Endothelial cell of umbilical vein (primary cell): Measurements from ENCODE around the gene DUSP28. TPM values are rescaled to one million over a fixed set of nuclear protein-coding genes. Genes with fewer than 3 reads are reported as not detected.

ENCODE experiments used
- BruUV-seq: library from RNA; stranded (reverse); fragments of 400-500 nt; replicated peaks from 2 replicates; lab custom pipeline; 2021; lab: Mats Ljungman, UMichigan
- CTCF ChIA-PET: fragments of 300-600, 350-600 bp; sonication (Branson Sonifier 250); formaldehyde crosslinking; loops from one replicate; lab custom pipeline; 2021; ENCODE audit warnings: antibody characterized with exemption, inconsistent platforms; lab: Charles Lee
- POLR2A ChIA-PET: fragments of 300-600, 350-600 bp; sonication (Branson Sonifier 250); formaldehyde crosslinking; loops from one replicate; lab custom pipeline; 2021; ENCODE audit warnings: antibody characterized with exemption, inconsistent platforms; lab: Charles Lee
- DNase-seq: peaks from one replicate; pipeline ENCODE4 v3.0.0-alpha.2; 2011; ENCODE audit warnings: low read depth, low spot score
- FAIRE-seq: peaks from 2 replicates; lab custom pipeline; 2011; peaks lifted over from hg19 to GRCh38; lab: Jason Lieb, UNC
- H2AFZ ChIP-seq: 2 replicates; pipeline ENCODE4 v1.6.0; 2012; ENCODE audit warnings: low read depth, low read length, control low read depth, inconsistent platforms
- H3K27ac ChIP-seq: 2 replicates; pipeline ENCODE4 v1.5.1; 2011; ENCODE audit warnings: low read depth, mild to moderate bottlenecking, control low read depth, low read length, moderate library complexity; ENCODE audit not compliant: insufficient read depth
- H3K27me3 ChIP-seq, 2 experiments: 2 replicates each; pipeline versions ENCODE4 v1.6.0 to v1.6.1; 2011; ENCODE audit warnings: low read length in 2 of 2, mixed read lengths in 1 of 2; ENCODE audit not compliant: control insufficient read depth in 2 of 2, insufficient read depth in 2 of 2
- H3K36me3 ChIP-seq, 2 experiments: 2 replicates in 1 of 2; 3 replicates in 1 of 2; pipeline ENCODE4 v1.5.1; 2011; ENCODE audit warnings: low read length in 2 of 2, mild to moderate bottlenecking in 1 of 2, moderate library complexity in 1 of 2; ENCODE audit not compliant: control insufficient read depth in 2 of 2, insufficient read depth in 2 of 2; ENCODE audit errors: extremely low read depth in 1 of 2
- H3K4me1 ChIP-seq: 3 replicates; pipeline ENCODE4 v1.5.1; 2011; ENCODE audit warnings: mild to moderate bottlenecking, low read length; ENCODE audit not compliant: control insufficient read depth, insufficient read depth; ENCODE audit errors: extremely low read depth
- H3K4me2 ChIP-seq: 2 replicates; pipeline ENCODE4 v1.6.1; 2011; ENCODE audit warnings: low read length, control low read depth, mixed read lengths; ENCODE audit not compliant: insufficient read depth
- H3K4me3 ChIP-seq, 3 experiments: fragments of 200-600 bp in 1 of 3; sonication (generic), shearing (Covaris generic) in 1 of 3; replicated peaks in 1 of 3; 2 replicates each; pipeline ENCODE4 v1.5.1; 2011 to 2016; ENCODE audit warnings: control low read depth in 3 of 3, low read length in 3 of 3, mild to moderate bottlenecking in 2 of 3, inconsistent platforms in 1 of 3, low read depth in 1 of 3, moderate library complexity in 1 of 3; ENCODE audit not compliant: insufficient read depth in 1 of 3
- H3K79me2 ChIP-seq: 2 replicates; pipeline ENCODE4 v1.6.0; 2012; ENCODE audit warnings: low read length, inconsistent platforms; ENCODE audit not compliant: control insufficient read depth, insufficient read depth
- H3K9ac ChIP-seq: replicated peaks from 2 replicates; pipeline ENCODE3; 2011; ENCODE audit warnings: low read length, control low read depth; ENCODE audit not compliant: insufficient read depth; ENCODE audit errors: extremely low read depth
- H3K9me1 ChIP-seq: replicated peaks from 3 replicates; pipeline ENCODE4 v1.6.0; 2011; ENCODE audit warnings: mild to moderate bottlenecking, low read length; ENCODE audit not compliant: control insufficient read depth, insufficient read depth; ENCODE audit errors: extremely low read depth
- H3K9me3 ChIP-seq: replicated peaks from 2 replicates; pipeline ENCODE4 v1.5.1; 2012; ENCODE audit warnings: low read length, inconsistent platforms; ENCODE audit not compliant: control insufficient read depth, insufficient read depth
- H4K20me1 ChIP-seq: replicated peaks from 2 replicates; pipeline ENCODE3; 2011; ENCODE audit warnings: mild to moderate bottlenecking, low read length; ENCODE audit not compliant: control insufficient read depth, insufficient read depth; ENCODE audit errors: extremely low read depth
- CTCF ChIP-seq, 2 donors: IDR thresholded peaks; 1 replicate in 1 of 2; 2 replicates in 1 of 2; pipeline ENCODE4 v1.5.1; 2011; ENCODE audit warnings: low read length in 2 of 2, mild to moderate bottlenecking in 2 of 2, moderate library complexity in 2 of 2, control low read depth in 1 of 2, inconsistent platforms in 1 of 2, low read depth in 1 of 2; ENCODE audit not compliant: insufficient read depth in 1 of 2; ENCODE audit errors: extremely low read depth in 1 of 2
- EZH2 ChIP-seq: IDR thresholded peaks from 2 replicates; pipeline ENCODE4 v1.6.1; 2012; ENCODE audit warnings: borderline replicate concordance, low read depth, mild to moderate bottlenecking, moderate library complexity, low read length, inconsistent platforms; ENCODE audit not compliant: severe bottlenecking
- GATA2 ChIP-seq: IDR thresholded peaks from 2 replicates; pipeline ENCODE4 v1.7.0; 2011; ENCODE audit warnings: low read depth, mild to moderate bottlenecking, moderate library complexity, mixed read lengths, low read length; ENCODE audit not compliant: insufficient read length, insufficient read depth
- JUN ChIP-seq: IDR thresholded peaks from 2 replicates; pipeline ENCODE4 v1.6.1; 2011; ENCODE audit warnings: borderline replicate concordance, low read depth; ENCODE audit not compliant: insufficient read length, insufficient read depth
- MYC ChIP-seq: IDR thresholded peaks from one replicate; pipeline ENCODE4 v1.6.1; 2011; ENCODE audit warnings: mild to moderate bottlenecking, low read depth, low read length
- POLR2AphosphoS5 ChIP-seq: IDR thresholded peaks from 2 replicates; pipeline ENCODE4 v1.6.1; 2012; ENCODE audit warnings: low read depth, mild to moderate bottlenecking, control low read depth, low read length, moderate library complexity; ENCODE audit not compliant: insufficient read depth
- dilution Hi-C: fragments of 300-500 bp; cut with MboI; formaldehyde crosslinking; loops from one replicate; pipeline ENCODE4 v1.15.0; 2019; ENCODE audit warnings: low sequenced_read_pairs; ENCODE audit not compliant: extremely low pct_ligation_motif_present
- intact Hi-C: fragments of 100-400 bp; cut with micrococcal nuclease; formaldehyde crosslinking; loops from one replicate; pipeline ENCODE4 v1.10.0; 2022
- polyA plus RNA-seq, 4 experiments: library from polyadenylated mRNA; depleted of rRNA in 3 of 4; stranded (reverse) in 3 of 4; unstranded in 1 of 4; fragments of >200 nt; gene quantifications; 2 replicates each; pipeline versions ENCODE4 v1.2.1 to v1.2.3, GENCODE V29; 2011 to 2012; ENCODE audit warnings: missing spikeins in 1 of 4
- total RNA-seq: library from RNA; stranded (reverse); gene quantifications from 2 replicates; pipeline ENCODE4 v1.2.3, GENCODE V29; 2021

Gene DUSP28
- total and polyA plus RNA-seq, 2 donors (not counting 3 experiments of a cell fraction or from before 2014, with no cell fraction given), result 2.2 to 4.3 TPM

GRCh38 chr2:240584486-240585031 is 24.4 kb downstream of the DUSP28 start:
- H3K4me1 ChIP-seq, result peaks cover 17% of the 10 kb centered on the region
- no peaks in the 10 kb centered on the region for H3K9me1 ChIP-seq
- POLR2A ChIA-PET, result interaction anchor here (3.3 kb wide), 1 partner anchor 24 kb away, joined by 13 read pairs; no protein-coding TSS in a partner anchor
- H3K79me2 ChIP-seq, result peaks cover 51% of the 10 kb centered on the region
- no peaks in the 10 kb centered on the region for H3K27me3 ChIP-seq
- no peak overlapping the region for H3K4me2 ChIP-seq
- no peak overlapping the region for H3K27ac ChIP-seq
- dilution Hi-C loops, result no loop called here
- CTCF ChIA-PET, result interaction anchor here (5.3 kb wide), 1 partner anchor 18 kb away, joined by 47 read pairs; no protein-coding TSS in a partner anchor
- no peak overlapping the region for H3K9ac ChIP-seq
- DNase-seq (no peak), FAIRE-seq (peak; percentile 54)
- TF ChIP-seq EZH2, result no peak
- TF ChIP-seq JUN, result no peak
- no peak for TF ChIP-seq POLR2AphosphoS5
- TF ChIP-seq MYC, result no peak
- H4K20me1 ChIP-seq, result no peaks in the 10 kb centered on the region
- intact Hi-C loops, result no loop called here
- no peak overlapping the region for H3K4me3 ChIP-seq
- no peaks in the 10 kb centered on the region for H3K36me3 ChIP-seq
- no peaks in the 10 kb centered on the region for H3K9me3 ChIP-seq
- H2AFZ ChIP-seq, result no peak overlapping the region
- BruUV-seq, result no TSS peak

- DNase-seq, result no peak
- Histone ChIP-seq H3K9me3 (no peaks in the 10 kb centered on the region), H3K4me1 (peaks cover 17% of the 10 kb centered on the region), H3K79me2 (peaks cover 52% of the 10 kb centered on the region), H3K4me3 (peak overlapping the region in 2 of 3 experiments; percentile 76 to 84), H3K9ac (peak overlapping the region; percentile 91), H3K36me3 (peaks cover 0 to 4% of the 10 kb centered on the region in 2 experiments), H3K9me1 (no peaks in the 10 kb centered on the region), H2AFZ (no peak overlapping the region), H3K27ac (peak overlapping the region; percentile 74), H3K4me2 (peak overlapping the region; percentile 80), H3K27me3 (no peaks in the 10 kb centered on the region), H4K20me1 (no peaks in the 10 kb centered on the region)
- POLR2A ChIA-PET, result interaction anchor here (3.3 kb wide), 1 partner anchor 24 kb away, joined by 13 read pairs; no protein-coding TSS in a partner anchor
- CTCF ChIA-PET, result interaction anchor here (2.2 to 5.3 kb wide), 2 partner anchors 16 to 19 kb away, joined by 10 to 47 read pairs; partner anchors contain the start of gene RNPEPL1
- BruUV-seq, result no TSS peak
- TF ChIP-seq EZH2, result no peak
- no peak for TF ChIP-seq GATA2
- no peak for TF ChIP-seq CTCF (IDR thresholded peaks at IDR 0.05; ENCODE audit: extremely low read depth in 1 of 2, insufficient read depth in 1 of 2, low read depth in 1 of 2, low read length in 2 of 2)
- no peak for FAIRE-seq
- dilution Hi-C loops (no loop called here), intact Hi-C loops (no loop called here)
Measured at GRCh38 chr2:240585101-240585500, 24.9 kb downstream of the DUSP28 start.
